ENCODE measurements around the gene IFNGR1. TPM values are rescaled to one million over a fixed set of nuclear protein-coding genes. Genes with fewer than 3 reads are reported as not detected.
A peak's percentile ranks its signal among the peaks of the same experiment; 100 is the strongest.

The IFNGR1 gene
- total RNA-seq, 6 experiments from 2014 or later, result 25.8 to 88.8 (median 37.4) TPM

- TF ChIP-seq POLR2A (IDR thresholded peaks at IDR 0.05), result no peak
- TF ChIP-seq CTCF (IDR thresholded peaks at IDR 0.05), result no peak
- DNase-seq (no peak), ATAC-seq (no peak)
- Histone ChIP-seq H3K4me3 (no peak overlapping the region), H3K27me3 (no peaks in the 10 kb centered on the region), H3K27ac (no peak overlapping the region), H3K36me3 (no peaks in the 10 kb centered on the region), H3K9me3 (no peaks in the 10 kb centered on the region), H3K4me1 (peaks cover 0 to 77% (median 20%) of the 10 kb centered on the region in 4 donors)
- intact Hi-C loops (cut with DNase I), result no loop called here
- 81% methylated on average over 3 of the region's 3 CpGs for WGBS (ENCODE audit: insufficient coverage, low coverage, low lambda C conversion rate, missing lambda C conversion rate)
Observed at GRCh38 chr6:137214931-137215330, 4.3 kb downstream of the IFNGR1 start.

GRCh38 chr6:137213813-137214212, 5.4 kb downstream of the IFNGR1 start:
- ATAC-seq, result no peak
- intact Hi-C loops (cut with DNase I), result no loop called here
- TF ChIP-seq CTCF (IDR thresholded peaks at IDR 0.05) (no peak), POLR2A (IDR thresholded peaks at IDR 0.05) (no peak)
- DNase-seq, result no peak
- Histone ChIP-seq H3K36me3 (no peaks in the 10 kb centered on the region), H3K27ac (no peak overlapping the region), H3K4me1 (peaks cover 0 to 83% (median 22%) of the 10 kb centered on the region in 4 donors), H3K9me3 (no peaks in the 10 kb centered on the region), H3K4me3 (no peak overlapping the region), H3K27me3 (no peaks in the 10 kb centered on the region)
- WGBS (ENCODE audit: insufficient coverage, low coverage, low lambda C conversion rate, missing lambda C conversion rate), result 47% methylated on average over 2 of the region's 2 CpGs

- Histone ChIP-seq H3K36me3 (no peaks in the 10 kb centered on the region), H3K27me3 (no peaks in the 10 kb centered on the region), H3K27ac (no peak overlapping the region), H3K4me3 (no peak overlapping the region), H3K9me3 (no peaks in the 10 kb centered on the region), H3K4me1 (peaks cover 0 to 85% (median 22%) of the 10 kb centered on the region in 4 donors)
- TF ChIP-seq POLR2A (IDR thresholded peaks at IDR 0.05) (no peak), CTCF (IDR thresholded peaks at IDR 0.05) (no peak)
- intact Hi-C loops (cut with DNase I), result no loop called here
- ATAC-seq (peak in 1 of 4 donors; percentile 16), DNase-seq (no peak)
- WGBS (ENCODE audit: insufficient coverage, low coverage, low lambda C conversion rate, missing lambda C conversion rate), result 54% methylated on average over 4 of the region's 4 CpGs
Observed at GRCh38 chr6:137213331-137213740, 5.8 kb downstream of the IFNGR1 start.

GRCh38 chr6:137211910-137212309, 7.3 kb downstream of the IFNGR1 start:
- Histone ChIP-seq H3K9me3 (no peaks in the 10 kb centered on the region), H3K27me3 (no peaks in the 10 kb centered on the region), H3K27ac (no peak overlapping the region), H3K4me3 (no peak overlapping the region), H3K4me1 (peaks cover 0 to 79% (median 19%) of the 10 kb centered on the region in 4 donors), H3K36me3 (peaks cover 0 to 1% (median 0%) of the 10 kb centered on the region in 4 donors)
- WGBS (ENCODE audit: insufficient coverage, low coverage, low lambda C conversion rate, missing lambda C conversion rate), result 91% methylated on average over 3 of the region's 3 CpGs
- ATAC-seq, result no peak
- intact Hi-C loops (cut with DNase I), result no loop called here
- TF ChIP-seq CTCF (IDR thresholded peaks at IDR 0.05) (no peak), POLR2A (IDR thresholded peaks at IDR 0.05) (no peak)
- DNase-seq, result no peak

- H3K36me3 ChIP-seq, result peaks cover 0 to 9% (median under 1%) of the 10 kb centered on the region in 4 donors
- DNase-seq, result no peak
- peak; percentile 71 to 82 (median 77) for ATAC-seq
- peaks cover 0 to 69% (median 14%) of the 10 kb centered on the region in 4 donors for H3K4me1 ChIP-seq
- H3K4me3 ChIP-seq, result no peak overlapping the region
- no peaks in the 10 kb centered on the region for H3K9me3 ChIP-seq
- TF ChIP-seq CTCF (IDR thresholded peaks at IDR 0.05), result no peak
- H3K27ac ChIP-seq, result no peak overlapping the region
- H3K27me3 ChIP-seq, result no peaks in the 10 kb centered on the region
- intact Hi-C loops (cut with DNase I), result no loop called here
Observed at GRCh38 chr6:137210903-137211302, 8.3 kb downstream of the IFNGR1 start.

Data from right lobe of liver (tissue), 6 donors.